Measurements from ENCODE around the gene SEMA4B. TPM values are rescaled to one million over a fixed set of nuclear protein-coding genes. Genes with fewer than 3 reads are reported as not detected.
A peak's percentile ranks its signal among the peaks of the same experiment; 100 is the strongest.

SEMA4B gene
- total and polyA plus RNA-seq, 9 of the 15 experiments (the other 6 are each of a cell fraction or from before 2014, with no cell fraction given) = 1.3 to 33.6 (median 11.0) TPM

DNA sequence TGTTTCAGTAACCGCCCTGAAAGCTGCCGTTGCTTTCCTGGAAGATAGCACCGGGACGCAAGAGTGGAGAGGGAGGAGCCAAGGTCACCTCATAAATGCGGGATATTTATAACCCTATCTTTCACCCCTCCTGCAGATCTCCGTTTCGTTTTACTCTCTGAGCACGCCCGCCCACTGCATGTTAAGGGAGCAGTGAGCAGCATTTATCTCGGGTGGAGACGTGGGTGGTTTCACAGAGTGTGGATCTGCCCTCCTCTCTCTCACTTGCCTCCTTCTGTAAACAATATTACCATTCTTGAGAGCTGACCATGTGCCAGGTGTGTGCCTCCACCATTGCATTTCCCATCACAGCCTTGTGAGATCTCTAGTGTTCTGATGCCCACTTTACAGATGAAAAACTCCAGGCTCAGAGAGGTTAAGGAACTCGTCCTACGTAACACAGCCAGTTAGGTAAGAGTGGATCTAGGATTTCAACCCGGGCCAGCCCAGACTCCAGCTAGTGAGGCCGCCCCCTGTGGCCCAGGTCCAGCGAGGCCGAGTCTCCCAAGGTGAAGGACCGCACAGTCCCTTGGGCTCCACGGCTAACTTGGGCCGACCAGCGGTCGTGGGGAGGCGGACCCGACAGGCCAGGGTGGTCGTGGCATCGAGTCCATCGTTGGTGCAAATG is 16.9 kb upstream of the SEMA4B start (continued):
- TF ChIP-seq, protein P1, sequence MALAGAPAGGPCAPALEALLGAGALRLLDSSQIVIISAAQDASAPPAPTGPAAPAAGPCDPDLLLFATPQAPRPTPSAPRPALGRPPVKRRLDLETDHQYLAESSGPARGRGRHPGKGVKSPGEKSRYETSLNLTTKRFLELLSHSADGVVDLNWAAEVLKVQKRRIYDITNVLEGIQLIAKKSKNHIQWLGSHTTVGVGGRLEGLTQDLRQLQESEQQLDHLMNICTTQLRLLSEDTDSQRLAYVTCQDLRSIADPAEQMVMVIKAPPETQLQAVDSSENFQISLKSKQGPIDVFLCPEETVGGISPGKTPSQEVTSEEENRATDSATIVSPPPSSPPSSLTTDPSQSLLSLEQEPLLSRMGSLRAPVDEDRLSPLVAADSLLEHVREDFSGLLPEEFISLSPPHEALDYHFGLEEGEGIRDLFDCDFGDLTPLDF (CRISPR knock-in tag; IDR thresholded peaks at IDR 0.05) = no peak; the same call in 1 of the 2 replicates
- TF ChIP-seq RBFOX2 (IDR thresholded peaks at IDR 0.05; ENCODE audit: low read depth, low read length) = peak; percentile 80
- no peak for TF ChIP-seq ZC3H4 (CRISPR knock-in tag; IDR thresholded peaks at IDR 0.05; ENCODE audit: borderline replicate concordance)
- TF ChIP-seq, protein P2, sequence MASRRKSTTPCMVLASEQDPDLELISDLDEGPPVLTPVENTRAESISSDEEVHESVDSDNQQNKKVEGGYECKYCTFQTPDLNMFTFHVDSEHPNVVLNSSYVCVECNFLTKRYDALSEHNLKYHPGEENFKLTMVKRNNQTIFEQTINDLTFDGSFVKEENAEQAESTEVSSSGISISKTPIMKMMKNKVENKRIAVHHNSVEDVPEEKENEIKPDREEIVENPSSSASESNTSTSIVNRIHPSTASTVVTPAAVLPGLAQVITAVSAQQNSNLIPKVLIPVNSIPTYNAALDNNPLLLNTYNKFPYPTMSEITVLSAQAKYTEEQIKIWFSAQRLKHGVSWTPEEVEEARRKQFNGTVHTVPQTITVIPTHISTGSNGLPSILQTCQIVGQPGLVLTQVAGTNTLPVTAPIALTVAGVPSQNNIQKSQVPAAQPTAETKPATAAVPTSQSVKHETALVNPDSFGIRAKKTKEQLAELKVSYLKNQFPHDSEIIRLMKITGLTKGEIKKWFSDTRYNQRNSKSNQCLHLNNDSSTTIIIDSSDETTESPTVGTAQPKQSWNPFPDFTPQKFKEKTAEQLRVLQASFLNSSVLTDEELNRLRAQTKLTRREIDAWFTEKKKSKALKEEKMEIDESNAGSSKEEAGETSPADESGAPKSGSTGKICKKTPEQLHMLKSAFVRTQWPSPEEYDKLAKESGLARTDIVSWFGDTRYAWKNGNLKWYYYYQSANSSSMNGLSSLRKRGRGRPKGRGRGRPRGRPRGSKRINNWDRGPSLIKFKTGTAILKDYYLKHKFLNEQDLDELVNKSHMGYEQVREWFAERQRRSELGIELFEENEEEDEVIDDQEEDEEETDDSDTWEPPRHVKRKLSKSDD (conservative IDR thresholded peaks at IDR 0.05; ENCODE audit: low read length) = no peak; the same call in 1 of the 2 replicates
- TF ChIP-seq KAT8 (IDR thresholded peaks at IDR 0.05; ENCODE audit: low read depth) = no peak
- TF ChIP-seq, protein P3, sequence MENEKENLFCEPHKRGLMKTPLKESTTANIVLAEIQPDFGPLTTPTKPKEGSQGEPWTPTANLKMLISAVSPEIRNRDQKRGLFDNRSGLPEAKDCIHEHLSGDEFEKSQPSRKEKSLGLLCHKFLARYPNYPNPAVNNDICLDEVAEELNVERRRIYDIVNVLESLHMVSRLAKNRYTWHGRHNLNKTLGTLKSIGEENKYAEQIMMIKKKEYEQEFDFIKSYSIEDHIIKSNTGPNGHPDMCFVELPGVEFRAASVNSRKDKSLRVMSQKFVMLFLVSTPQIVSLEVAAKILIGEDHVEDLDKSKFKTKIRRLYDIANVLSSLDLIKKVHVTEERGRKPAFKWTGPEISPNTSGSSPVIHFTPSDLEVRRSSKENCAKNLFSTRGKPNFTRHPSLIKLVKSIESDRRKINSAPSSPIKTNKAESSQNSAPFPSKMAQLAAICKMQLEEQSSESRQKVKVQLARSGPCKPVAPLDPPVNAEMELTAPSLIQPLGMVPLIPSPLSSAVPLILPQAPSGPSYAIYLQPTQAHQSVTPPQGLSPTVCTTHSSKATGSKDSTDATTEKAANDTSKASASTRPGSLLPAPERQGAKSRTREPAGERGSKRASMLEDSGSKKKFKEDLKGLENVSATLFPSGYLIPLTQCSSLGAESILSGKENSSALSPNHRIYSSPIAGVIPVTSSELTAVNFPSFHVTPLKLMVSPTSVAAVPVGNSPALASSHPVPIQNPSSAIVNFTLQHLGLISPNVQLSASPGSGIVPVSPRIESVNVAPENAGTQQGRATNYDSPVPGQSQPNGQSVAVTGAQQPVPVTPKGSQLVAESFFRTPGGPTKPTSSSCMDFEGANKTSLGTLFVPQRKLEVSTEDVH (IDR thresholded peaks at IDR 0.05; ENCODE audit: low read depth, partially characterized antibody) = peak; percentile 70
- no peak for TF ChIP-seq HMG20A (CRISPR knock-in tag; conservative IDR thresholded peaks at IDR 0.05)
- TF ChIP-seq CCAR2 (IDR thresholded peaks at IDR 0.05; ENCODE audit: low read depth, low read length) = no peak
- TF ChIP-seq, protein P4, sequence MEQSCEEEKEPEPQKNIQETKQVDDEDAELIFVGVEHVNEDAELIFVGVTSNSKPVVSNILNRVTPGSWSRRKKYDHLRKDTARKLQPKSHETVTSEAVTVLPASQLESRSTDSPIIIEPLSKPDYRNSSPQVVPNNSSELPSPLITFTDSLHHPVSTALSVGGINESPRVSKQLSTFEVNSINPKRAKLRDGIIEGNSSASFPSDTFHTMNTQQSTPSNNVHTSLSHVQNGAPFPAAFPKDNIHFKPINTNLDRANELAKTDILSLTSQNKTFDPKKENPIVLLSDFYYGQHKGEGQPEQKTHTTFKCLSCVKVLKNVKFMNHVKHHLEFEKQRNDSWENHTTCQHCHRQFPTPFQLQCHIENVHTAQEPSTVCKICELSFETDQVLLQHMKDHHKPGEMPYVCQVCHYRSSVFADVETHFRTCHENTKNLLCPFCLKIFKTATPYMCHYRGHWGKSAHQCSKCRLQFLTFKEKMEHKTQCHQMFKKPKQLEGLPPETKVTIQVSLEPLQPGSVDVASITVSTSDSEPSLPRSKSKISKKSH (CRISPR knock-in tag; IDR thresholded peaks at IDR 0.05) = no peak
- TF ChIP-seq ZNF644 (tag; IDR thresholded peaks at IDR 0.05; ENCODE audit: low read depth) = no peak
- TF ChIP-seq ZNF584 (CRISPR knock-in tag; IDR thresholded peaks at IDR 0.05; ENCODE audit: low read depth) = peak; percentile 75; the same call in 1 of the 2 replicates
- TF ChIP-seq SRSF7 (optimal IDR thresholded peaks at IDR 0.05; ENCODE audit: low read depth, low read length) = no peak
- TF ChIP-seq, protein P5, sequence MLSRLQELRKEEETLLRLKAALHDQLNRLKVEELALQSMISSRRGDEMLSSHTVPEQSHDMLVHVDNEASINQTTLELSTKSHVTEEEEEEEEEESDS (CRISPR knock-in tag; IDR thresholded peaks at IDR 0.05) = no peak
- TF ChIP-seq, protein P6, sequence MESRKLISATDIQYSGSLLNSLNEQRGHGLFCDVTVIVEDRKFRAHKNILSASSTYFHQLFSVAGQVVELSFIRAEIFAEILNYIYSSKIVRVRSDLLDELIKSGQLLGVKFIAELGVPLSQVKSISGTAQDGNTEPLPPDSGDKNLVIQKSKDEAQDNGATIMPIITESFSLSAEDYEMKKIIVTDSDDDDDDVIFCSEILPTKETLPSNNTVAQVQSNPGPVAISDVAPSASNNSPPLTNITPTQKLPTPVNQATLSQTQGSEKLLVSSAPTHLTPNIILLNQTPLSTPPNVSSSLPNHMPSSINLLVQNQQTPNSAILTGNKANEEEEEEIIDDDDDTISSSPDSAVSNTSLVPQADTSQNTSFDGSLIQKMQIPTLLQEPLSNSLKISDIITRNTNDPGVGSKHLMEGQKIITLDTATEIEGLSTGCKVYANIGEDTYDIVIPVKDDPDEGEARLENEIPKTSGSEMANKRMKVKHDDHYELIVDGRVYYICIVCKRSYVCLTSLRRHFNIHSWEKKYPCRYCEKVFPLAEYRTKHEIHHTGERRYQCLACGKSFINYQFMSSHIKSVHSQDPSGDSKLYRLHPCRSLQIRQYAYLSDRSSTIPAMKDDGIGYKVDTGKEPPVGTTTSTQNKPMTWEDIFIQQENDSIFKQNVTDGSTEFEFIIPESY (CRISPR knock-in tag; IDR thresholded peaks at IDR 0.05) = no peak
- no peak for TF ChIP-seq CSDE1 (IDR thresholded peaks at IDR 0.05)
- no peak for TF ChIP-seq GABPA (tag; conservative IDR thresholded peaks at IDR 0.05; ENCODE audit: low read depth)
- no peak for TF ChIP-seq KLF10 (CRISPR knock-in tag; IDR thresholded peaks at IDR 0.05)
